ENCODE measurements around the gene SLC6A20.

The SLC6A20 gene

DNA sequence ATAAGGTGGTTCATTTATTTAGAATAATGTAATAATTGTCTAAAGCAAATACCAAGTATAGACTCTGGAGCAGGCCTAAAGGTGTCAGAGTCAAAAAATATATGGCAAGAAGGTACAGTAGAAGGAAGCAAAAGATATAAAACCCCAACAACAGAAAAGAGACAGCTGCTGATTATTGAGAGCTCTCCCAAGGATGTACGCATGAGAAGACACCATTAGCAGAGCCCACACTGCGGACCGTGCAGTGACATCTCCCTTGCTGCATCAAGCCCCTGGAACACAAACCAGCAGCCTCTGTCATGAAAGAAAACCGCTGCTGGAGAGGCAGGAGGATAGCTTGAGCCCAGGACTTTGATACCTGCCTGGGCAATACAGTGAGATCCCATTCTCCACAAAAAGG lies 18.0 kb upstream of the SLC6A20 start:
- H3K4me3 ChIP-seq (ENCODE audit: low read length) = no peak overlapping the region
- TF ChIP-seq ZNF274 (IDR thresholded peaks at IDR 0.05; ENCODE audit: low read depth, low read length) = no peak

DNA sequence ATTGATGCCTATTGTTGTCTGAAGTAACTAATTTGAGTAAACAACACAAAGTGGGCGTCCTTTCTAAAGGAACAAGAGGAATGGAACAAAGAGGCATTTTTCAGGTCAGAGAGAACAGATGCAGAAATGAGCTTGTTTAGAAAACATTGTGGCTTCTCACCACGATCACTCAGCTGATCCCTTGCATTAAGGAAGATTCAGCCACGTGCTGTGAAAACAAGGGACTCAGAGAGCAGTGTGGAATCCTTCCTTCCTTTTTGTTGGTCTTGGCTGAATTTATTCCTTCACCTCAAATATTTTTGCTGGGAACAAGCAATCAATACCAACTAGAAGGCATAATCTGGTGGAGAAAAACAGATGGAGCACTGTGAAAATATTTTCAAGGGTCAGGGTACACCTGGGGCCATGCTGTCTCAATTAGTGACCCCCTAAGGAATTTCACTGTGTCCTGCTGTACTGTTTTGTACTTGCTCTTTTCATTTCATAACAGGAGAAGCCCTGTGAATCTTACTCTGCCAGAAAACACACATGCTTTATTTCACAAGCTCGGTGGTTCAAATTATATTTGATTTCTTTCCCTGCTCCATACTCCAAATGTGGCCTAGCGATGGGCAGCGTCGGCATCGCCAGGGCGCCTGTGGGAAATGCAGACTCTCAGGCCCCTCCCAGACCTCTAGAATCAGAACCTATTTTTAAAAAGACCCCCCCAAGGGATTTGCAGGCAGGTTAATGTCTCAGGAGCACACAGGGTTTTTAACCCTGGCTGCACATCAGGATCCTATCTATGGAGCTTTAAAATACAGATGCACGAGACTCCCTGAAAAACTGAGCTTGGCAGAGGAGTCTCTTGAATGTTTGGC lies 11.6 kb upstream of the SLC6A20 start:
- TF ChIP-seq ZNF274 (IDR thresholded peaks at IDR 0.05; ENCODE audit: low read depth, low read length) = no peak
- H3K4me3 ChIP-seq (ENCODE audit: low read length) = no peak overlapping the region

DNA sequence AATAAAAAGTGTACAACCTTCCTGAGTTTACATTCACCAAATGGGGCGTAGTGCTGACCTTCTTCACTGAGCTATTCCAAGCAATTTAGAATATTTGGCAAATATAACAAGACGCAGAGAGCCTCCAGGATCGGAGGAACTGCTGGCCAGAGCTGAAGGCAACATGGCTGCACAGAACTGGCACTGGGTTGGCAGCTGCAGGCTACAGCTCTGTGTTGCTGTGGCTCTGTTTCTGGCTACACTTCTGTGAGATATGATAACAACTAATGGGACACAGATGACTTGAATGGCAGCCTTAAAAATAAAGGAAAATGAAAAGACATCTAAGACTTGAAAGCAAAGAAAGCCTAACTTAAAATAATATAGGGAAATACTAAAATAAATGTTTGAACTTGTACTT lies 10.8 kb upstream of the SLC6A20 start:
- H3K4me3 ChIP-seq (ENCODE audit: low read length) = no peak overlapping the region
- TF ChIP-seq ZNF274 (IDR thresholded peaks at IDR 0.05; ENCODE audit: low read depth, low read length) = no peak

DNA sequence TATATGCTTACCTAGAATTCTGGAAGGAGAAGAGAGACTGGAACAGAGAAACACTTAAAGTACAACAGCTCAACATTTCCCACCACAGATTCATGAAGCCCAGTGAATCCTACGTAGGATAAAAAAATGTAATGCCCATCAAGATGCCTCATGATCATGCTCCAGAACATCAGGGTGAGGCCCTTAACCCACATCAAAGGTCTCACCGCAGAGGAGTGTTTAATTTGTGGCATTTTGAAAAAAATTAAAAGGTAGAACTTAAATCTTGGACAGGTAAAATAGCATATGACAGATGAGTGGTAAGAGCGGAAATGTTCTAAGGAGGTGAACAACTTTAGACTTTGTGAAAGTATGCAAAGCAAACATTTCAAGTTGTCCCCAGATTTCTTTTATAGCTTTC lies 9.7 kb upstream of the SLC6A20 start:
- no peak for TF ChIP-seq ZNF274 (IDR thresholded peaks at IDR 0.05; ENCODE audit: low read depth, low read length)
- H3K4me3 ChIP-seq (ENCODE audit: low read length) = no peak overlapping the region

DNA sequence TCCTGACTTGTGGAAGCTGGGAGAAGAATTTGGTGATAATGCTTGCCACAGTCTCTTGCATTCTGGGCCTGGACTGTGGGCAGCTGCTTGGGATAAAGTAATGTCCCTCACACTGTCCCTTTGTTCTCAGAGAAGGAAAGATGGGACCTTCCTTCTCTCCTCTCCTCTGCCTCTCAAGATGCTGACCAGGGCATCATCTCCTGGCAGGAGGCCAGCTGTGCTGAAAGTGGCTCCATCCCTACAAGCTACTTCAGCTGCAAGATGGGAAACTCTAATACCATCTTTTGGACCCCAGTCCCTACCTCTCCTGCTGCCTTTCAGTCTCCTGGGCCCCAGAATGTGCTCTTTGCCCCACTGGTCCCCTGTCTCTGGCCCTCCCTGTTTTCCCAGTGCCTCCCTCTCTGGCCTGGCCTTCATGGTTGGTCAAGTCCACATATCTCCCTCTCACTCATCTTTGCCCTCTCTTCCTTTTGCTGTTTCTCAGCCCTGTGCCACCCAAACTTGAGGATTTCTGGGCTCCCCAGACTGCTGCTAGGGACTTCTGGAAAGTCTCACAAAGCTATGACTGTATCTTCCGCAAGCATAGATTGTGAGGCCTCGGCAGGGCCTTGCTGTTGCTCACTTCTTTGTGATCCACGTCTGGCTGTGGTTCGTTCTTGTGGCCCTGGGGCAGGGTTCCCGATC lies 7.1 kb upstream of the SLC6A20 start:
- no peak for TF ChIP-seq ZNF274 (IDR thresholded peaks at IDR 0.05; ENCODE audit: low read depth, low read length)
- H3K4me3 ChIP-seq (ENCODE audit: low read length) = no peak overlapping the region

DNA sequence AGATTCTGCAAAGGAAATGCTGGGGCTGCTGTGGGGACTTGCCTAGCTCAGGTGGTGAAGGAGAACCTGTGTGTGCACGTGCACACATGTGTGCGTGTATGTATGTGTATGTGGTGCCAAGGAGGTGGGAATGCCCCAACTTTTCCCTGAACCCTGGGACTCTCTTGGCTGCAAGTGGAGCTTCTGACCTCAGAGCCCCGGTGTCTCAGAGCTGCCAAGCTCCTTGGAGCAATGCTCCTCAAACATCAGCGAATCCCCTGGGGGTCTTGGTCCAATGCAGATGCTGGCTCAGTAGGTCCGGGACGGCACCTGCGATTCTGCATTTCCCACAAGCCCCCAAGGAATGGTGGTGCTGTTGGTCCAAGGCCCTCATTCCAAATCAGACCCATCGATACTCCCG lies 5.8 kb upstream of the SLC6A20 start:
- no peak overlapping the region for H3K4me3 ChIP-seq (ENCODE audit: low read length)
- no peak for TF ChIP-seq ZNF274 (IDR thresholded peaks at IDR 0.05; ENCODE audit: low read depth, low read length)

DNA sequence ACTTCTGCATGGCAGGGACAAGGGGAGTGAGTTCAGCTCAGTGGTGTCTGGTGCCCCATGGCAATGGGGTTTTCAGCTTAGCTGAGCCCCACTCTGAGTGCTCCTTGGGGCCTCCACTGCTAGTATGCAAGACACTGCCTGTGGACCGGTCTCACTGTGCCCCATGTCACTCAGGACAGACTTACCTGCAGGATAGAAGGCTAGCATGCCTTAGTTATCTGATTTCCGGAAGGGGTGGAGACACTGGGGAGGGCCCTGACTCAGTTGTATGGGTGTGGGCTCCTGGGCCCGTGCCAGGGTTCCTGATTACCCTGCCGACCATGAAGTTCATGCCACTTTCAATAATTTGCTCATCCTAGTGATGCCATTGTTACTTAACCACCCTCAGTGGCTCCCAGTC lies 4.3 kb upstream of the SLC6A20 start:
- TF ChIP-seq ZNF274 (IDR thresholded peaks at IDR 0.05; ENCODE audit: low read depth, low read length) = no peak
- H3K4me3 ChIP-seq (ENCODE audit: low read length) = no peak overlapping the region

DNA sequence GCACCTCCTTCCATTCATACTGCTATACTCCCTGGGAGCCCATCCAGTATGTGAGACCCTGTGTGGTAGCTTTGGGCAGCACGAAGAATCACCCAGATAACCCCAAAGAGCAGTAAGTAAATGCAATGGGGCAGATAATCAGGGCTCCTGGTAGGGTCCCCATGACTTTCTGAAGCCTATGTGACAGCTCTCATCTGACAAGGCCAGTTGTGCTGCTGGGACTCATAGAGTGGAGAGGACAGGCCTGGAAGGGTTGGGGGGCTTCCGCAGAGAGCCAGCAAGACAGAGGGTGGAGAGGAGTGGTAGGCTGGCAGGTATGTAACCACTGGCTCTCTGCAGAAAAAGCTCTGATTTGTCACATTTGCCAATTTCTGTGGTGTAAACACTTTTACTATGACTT lies 3.2 kb upstream of the SLC6A20 start:
- H3K4me3 ChIP-seq (ENCODE audit: low read length) = no peak overlapping the region
- TF ChIP-seq ZNF274 (IDR thresholded peaks at IDR 0.05; ENCODE audit: low read depth, low read length) = no peak

DNA sequence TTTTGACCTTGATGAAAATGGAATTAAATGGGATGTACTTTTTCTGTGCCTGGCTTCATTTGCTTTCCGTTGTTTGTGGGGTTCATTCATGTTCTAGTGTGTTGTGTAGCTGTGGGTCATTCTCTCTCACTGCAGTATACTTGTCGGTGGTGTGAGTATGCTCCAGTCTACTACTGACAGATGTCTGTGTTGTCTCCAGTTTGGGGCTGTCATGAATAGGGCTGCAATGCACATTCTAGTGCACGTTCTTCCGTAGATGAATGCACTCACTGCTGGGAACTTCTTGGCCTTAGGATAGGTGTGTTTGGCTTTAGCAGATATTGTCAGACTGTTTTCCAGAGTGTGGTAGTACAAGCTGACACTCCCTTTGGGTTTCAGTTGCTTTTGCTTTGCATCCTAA lies 1.7 kb upstream of the SLC6A20 start:
- no peak overlapping the region for H3K4me3 ChIP-seq (ENCODE audit: low read length)
- no peak for TF ChIP-seq ZNF274 (IDR thresholded peaks at IDR 0.05; ENCODE audit: low read depth, low read length)

DNA sequence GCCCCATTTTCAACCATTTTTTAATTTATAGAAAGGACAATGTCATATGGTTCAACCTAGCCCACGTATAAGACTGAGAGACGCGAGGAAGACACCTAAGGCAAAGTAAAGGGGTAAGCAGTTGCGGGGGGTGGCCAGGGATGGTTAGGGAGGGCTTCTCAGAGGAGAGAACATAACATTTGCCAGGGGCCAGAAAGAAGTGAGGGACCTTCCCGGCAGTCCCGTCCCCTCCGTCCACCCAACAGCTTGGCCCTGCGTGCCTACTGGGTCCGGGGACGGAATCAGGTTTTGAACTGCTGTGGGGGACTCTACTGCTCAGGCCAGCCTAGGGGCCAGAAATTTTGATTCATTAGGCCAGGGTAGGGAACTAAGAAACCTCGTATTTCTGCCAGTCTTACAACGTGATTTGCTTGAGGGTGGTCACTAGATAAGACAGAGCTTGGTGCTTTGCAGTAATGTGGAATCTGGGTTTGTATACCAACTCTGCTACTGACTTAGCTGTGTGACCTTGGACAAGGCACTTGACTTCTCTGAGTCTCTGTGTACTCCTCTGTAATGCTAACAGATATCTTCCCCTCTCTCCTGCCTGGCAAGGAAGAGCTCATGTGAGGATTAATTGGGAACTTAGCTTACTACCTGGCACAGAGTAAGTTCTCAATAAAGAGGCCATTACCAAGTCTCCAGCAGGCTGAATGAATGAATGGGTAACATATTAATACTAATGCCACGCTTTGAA lies 734 bp upstream of the SLC6A20 start:
- H3K4me3 ChIP-seq (ENCODE audit: low read length) = no peak overlapping the region; the same call in 1 of the 2 replicates
- TF ChIP-seq ZNF274 (IDR thresholded peaks at IDR 0.05; ENCODE audit: low read depth, low read length) = no peak

DNA sequence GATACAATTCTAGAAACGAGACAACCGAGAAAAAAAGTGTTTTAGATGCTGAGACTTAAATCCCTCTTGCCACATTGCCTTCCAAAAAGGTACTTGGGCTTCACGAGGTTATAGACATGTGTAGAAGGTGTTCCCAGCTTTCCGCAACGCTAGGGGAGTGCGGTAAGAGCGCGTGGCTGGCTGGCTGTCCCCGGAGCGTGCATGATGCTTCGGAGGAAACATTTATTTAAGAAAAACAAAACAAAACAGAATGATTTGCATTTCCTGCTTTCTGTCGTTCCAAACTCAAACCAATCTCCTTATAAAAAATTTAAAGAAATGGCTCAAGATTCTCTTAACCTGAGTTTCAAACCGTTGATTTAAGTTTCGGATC lies 841 bp downstream of the SLC6A20 start:
- H3K4me3 ChIP-seq (ENCODE audit: low read length) = no peak overlapping the region; the same call in 1 of the 2 replicates
- TF ChIP-seq ZNF274 (IDR thresholded peaks at IDR 0.05; ENCODE audit: low read depth, low read length) = no peak

DNA sequence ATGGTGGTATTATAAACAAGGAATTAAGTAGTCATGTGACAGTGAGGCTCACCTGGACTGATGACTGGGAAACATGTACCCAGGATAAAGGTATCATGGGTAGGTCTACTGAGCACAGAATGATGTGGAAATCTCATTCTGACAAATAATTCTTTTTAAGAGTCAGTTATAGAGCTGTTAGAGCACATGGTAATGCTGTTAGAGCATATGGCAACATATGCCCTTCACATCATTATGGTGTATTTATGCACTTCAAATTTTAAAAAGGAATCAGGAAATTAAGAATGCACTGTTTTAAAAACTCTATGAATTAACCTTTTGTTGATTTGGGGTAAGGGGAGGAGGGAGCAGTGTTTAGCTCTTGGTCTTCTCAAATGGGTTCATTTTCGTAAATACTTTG lies 1.7 kb downstream of the SLC6A20 start:
- TF ChIP-seq ZNF274 (IDR thresholded peaks at IDR 0.05; ENCODE audit: low read depth, low read length) = no peak
- no peak overlapping the region for H3K4me3 ChIP-seq (ENCODE audit: low read length)

DNA sequence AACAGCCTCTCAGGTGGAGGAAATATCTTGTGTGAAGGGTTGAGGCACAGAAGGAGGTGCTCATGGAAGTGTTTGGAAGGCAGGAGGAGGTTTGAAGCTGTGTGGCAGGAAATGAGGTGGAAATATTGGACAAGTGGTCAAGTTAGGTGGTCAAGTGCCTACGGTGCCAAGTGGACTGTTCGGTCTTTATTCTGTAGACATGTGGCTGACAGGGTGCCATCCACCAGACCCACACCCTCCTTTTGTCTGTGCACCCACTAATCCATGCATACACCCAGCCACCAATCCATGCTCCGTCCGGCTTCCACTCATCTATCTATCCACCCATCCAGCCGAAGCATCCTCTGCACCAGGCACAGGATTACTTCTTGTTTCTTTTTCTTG lies 2.2 kb downstream of the SLC6A20 start:
- no peak overlapping the region for H3K4me3 ChIP-seq (ENCODE audit: low read length)
- TF ChIP-seq ZNF274 (IDR thresholded peaks at IDR 0.05; ENCODE audit: low read depth, low read length) = no peak

DNA sequence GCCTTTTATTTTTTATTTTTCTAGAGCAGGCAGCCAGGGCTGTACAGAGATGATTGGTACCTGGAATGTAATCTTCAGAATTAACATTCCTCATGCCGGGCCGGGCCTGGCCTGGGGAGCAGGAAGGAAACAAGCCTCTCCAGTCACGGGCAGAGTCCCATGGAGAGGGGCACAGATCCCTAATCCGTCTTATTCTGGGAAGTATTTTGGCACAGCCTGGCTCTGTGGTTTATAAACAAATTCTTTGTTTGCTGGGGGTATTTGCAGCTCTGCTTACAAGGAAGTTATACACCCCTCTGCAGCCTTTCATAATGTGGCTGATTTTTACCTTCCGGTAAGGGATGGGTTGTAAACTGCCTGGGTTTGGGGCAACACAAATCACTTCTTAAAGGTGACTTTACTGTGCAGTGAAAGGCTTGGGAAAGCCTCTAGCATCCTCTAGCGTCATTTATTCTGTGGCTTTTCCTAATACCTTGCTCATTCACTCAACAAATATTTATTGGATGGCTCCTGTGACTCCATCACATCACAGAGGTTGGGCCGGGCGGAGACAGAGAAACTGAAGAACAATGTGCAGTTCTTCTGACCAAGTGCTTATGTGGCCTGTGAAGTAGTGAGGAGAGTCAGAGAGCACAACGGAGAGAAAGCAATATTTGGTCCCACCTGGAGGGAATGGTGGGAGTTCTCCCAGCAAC lies 2.7 kb downstream of the SLC6A20 start:
- H3K4me3 ChIP-seq (ENCODE audit: low read length) = no peak overlapping the region
- no peak for TF ChIP-seq ZNF274 (IDR thresholded peaks at IDR 0.05; ENCODE audit: low read depth, low read length)
